Endothelial cell (in vitro differentiated cells): ENCODE data around the gene C6orf118. TPM values are rescaled to one million over a fixed set of nuclear protein-coding genes. Genes with fewer than 3 reads are reported as not detected.

Experiments
- DNase-seq: peaks from one replicate; pipeline ENCODE4 v3.0.0; 2021; ENCODE audit warnings: low spot score
- H3K27ac Mint-ChIP-seq: one replicate; pipeline ENCODE4 v1.8.0; 2021; ENCODE audit warnings: mixed read lengths, inconsistent platforms; ENCODE audit not compliant: unreplicated experiment
- H3K27me3 Mint-ChIP-seq: one replicate; pipeline ENCODE4 v1.8.0; 2021; ENCODE audit warnings: mild to moderate bottlenecking, moderate library complexity, mixed read lengths, inconsistent platforms; ENCODE audit not compliant: unreplicated experiment
- H3K36me3 Mint-ChIP-seq: one replicate; pipeline ENCODE4 v1.8.0; 2021; ENCODE audit warnings: mild to moderate bottlenecking, low read depth, mixed read lengths, inconsistent platforms; ENCODE audit not compliant: unreplicated experiment
- H3K4me1 Mint-ChIP-seq: one replicate; pipeline ENCODE4 v1.8.0; 2021; ENCODE audit warnings: mild to moderate bottlenecking, mixed read lengths, inconsistent platforms; ENCODE audit not compliant: unreplicated experiment
- H3K4me3 Mint-ChIP-seq: one replicate; pipeline ENCODE4 v1.8.0; 2021; ENCODE audit warnings: mild to moderate bottlenecking, mixed read lengths, inconsistent platforms; ENCODE audit not compliant: unreplicated experiment
- H3K9me3 Mint-ChIP-seq: one replicate; pipeline ENCODE4 v1.8.0; 2021; ENCODE audit warnings: mixed read lengths, inconsistent platforms; ENCODE audit not compliant: unreplicated experiment
- CTCF ChIP-seq: fragments of 200-600 bp; sonication (generic); IDR thresholded peaks from one replicate; pipeline ENCODE4 v1.5.0; 2021; ENCODE audit warnings: antibody characterized with exemption; ENCODE audit not compliant: unreplicated experiment
- total RNA-seq: library from RNA; stranded (reverse); fragmentation: NEBNext Ultra II Directional; extraction: Animal tissue kit (Norgen Biotek cat#: 25700); gene quantifications from one replicate; pipeline ENCODE4 v1.2.1, GENCODE V29; 2021; ENCODE audit not compliant: unreplicated experiment

The C6orf118 gene
- total RNA-seq, 1 donor from 2014 or later, result not detected

DNA sequence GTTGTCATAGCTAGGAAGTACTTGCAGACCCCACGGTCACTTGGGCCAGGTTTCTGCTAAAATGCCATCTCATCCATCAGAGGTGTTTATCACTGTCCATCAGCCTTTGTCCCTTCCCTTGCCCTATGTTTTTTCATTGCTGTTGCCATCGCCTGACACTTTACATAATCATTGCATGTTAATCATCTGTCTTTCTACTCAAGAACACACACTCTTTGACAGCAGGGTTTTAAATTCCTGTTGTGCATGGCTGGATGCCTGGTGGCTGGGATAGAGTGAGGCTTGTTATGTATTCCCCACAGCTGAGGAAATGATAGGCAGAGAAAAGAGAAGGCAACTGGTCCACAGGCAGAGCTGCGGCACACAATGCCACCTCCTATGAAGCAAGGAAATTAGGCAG is 11.7 kb upstream of the C6orf118 start:
- Mint-ChIP-seq H3K36me3 (peaks cover 7% of the 10 kb centered on the region), H3K27ac (no peak overlapping the region), H3K4me1 (no peaks in the 10 kb centered on the region), H3K9me3 (peaks cover 8% of the 10 kb centered on the region), H3K4me3 (no peak overlapping the region), H3K27me3 (peaks cover 5% of the 10 kb centered on the region)
- no peak for TF ChIP-seq CTCF
- no peak for DNase-seq

DNA sequence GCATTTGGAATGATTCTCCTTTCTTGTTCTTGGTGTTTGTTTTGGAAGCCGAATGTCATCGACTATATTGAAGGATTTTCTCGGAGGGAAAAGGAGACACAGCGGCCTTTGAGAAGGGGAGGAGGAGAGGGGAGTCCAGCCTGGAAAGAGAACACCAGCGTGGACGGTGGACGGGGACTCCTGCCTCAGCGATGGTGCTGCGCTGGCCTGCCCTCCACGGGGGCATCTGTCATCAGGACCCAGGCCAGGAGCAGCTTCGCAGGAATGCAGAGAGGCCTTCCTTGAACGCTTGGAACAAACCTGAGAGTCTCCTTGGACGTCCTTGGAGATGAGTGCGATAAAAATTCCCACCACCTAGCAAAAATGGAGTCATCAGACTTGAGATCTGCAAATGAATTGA is 8.3 kb upstream of the C6orf118 start:
- no peak overlapping the region for H3K4me3 Mint-ChIP-seq
- no peak for TF ChIP-seq CTCF
- no peak for DNase-seq
- no peak overlapping the region for H3K27ac Mint-ChIP-seq
- no peaks in the 10 kb centered on the region for H3K4me1 Mint-ChIP-seq
- H3K9me3 Mint-ChIP-seq, result peaks cover 8% of the 10 kb centered on the region
- peaks cover 6% of the 10 kb centered on the region for H3K36me3 Mint-ChIP-seq
- H3K27me3 Mint-ChIP-seq, result no peaks in the 10 kb centered on the region

GRCh38 chr6:165306955-165307354 is 2.5 kb downstream of the C6orf118 start:
- Mint-ChIP-seq H3K4me3 (no peak overlapping the region), H3K4me1 (peaks cover 5% of the 10 kb centered on the region), H3K27ac (no peak overlapping the region), H3K36me3 (no peaks in the 10 kb centered on the region), H3K27me3 (peaks cover 8% of the 10 kb centered on the region), H3K9me3 (no peaks in the 10 kb centered on the region)
- DNase-seq, result no peak
- no peak for TF ChIP-seq CTCF

DNA sequence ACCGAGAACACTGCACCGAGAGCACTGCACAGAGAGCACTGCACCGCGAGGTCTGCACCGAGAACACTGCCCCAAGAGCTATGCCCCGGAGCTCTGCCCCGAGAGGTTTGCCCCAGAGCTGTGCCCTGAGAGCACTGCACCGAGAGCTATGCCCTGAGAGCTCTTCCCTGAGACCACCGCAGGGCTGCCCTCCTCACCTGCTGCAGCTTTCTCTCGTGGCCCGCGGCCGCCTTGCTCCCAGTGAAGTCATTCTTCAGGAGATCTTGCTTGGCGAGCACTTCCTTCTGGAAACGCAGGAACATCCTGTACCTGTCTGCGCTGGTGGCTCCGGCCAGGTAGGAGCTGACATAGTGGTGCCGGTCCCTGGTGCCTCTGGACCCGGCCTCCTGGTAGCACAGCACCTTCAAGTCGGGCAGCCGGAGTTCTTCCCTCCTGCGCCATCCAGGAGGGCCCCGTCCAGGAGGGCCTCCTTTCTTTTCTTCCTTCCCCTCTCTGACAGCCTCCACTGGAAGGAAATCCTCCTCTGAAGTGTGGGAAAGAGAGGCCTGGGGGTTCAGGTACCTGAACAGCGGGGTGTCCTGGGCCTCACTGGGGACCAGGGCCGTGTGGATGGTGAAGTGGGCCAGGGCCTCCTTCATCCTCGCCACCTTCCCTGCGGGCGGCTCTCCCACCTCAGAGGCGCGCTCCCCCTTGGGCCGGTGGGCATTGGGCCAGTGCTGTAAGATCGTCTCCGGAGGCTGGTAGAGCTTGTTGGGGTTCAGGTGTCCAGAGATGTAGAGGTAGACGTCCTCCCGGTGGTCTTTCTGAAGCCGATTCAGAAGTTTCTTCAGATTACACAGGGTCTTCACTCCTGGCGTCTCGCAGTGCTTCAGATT is 7.8 kb downstream of the C6orf118 start:
- no peak for DNase-seq
- H3K4me3 Mint-ChIP-seq, result no peak overlapping the region
- no peaks in the 10 kb centered on the region for H3K4me1 Mint-ChIP-seq
- H3K27ac Mint-ChIP-seq, result no peak overlapping the region
- peaks cover 3% of the 10 kb centered on the region for H3K27me3 Mint-ChIP-seq
- no peak for TF ChIP-seq CTCF
- H3K36me3 Mint-ChIP-seq, result no peaks in the 10 kb centered on the region
- H3K9me3 Mint-ChIP-seq, result no peaks in the 10 kb centered on the region

- Mint-ChIP-seq H3K4me3 (no peak overlapping the region), H3K4me1 (no peaks in the 10 kb centered on the region), H3K9me3 (no peaks in the 10 kb centered on the region), H3K36me3 (no peaks in the 10 kb centered on the region), H3K27ac (no peak overlapping the region), H3K27me3 (peaks cover 3% of the 10 kb centered on the region)
- no peak for DNase-seq
- no peak for TF ChIP-seq CTCF
Measured at GRCh38 chr6:165300422-165300936, 8.9 kb downstream of the C6orf118 start.
